SJCRH30 (cell line): ENCODE results near the gene KLK11. TPM values are rescaled to one million over a fixed set of nuclear protein-coding genes. Genes with fewer than 3 reads are reported as not detected.
A peak's percentile ranks its signal among the peaks of the same experiment; 100 is the strongest.
"Not testable (repeated sequence)": the region's sequence is repeated elsewhere in the genome, so short reads cannot be mapped to it uniquely, and the experiment has no call there.

Experiments
- DNase-seq, 2 experiments: peaks; one replicate each; pipeline ENCODE4 v3.0.0-alpha.2; 2015 to 2020
- H3K27ac ChIP-seq: fragments of 250-450 bp; sonication (Bioruptor Pico); 2 replicates; pipeline ENCODE4 v1.5.1; 2020; ENCODE audit warnings: mild to moderate bottlenecking, moderate library complexity
- H3K27me3 ChIP-seq: fragments of 250-450 bp; sonication (Bioruptor Pico); 2 replicates; pipeline ENCODE4 v1.5.1; 2020; ENCODE audit warnings: mild to moderate bottlenecking, moderate library complexity
- H3K36me3 ChIP-seq: fragments of 250-450 bp; sonication (Bioruptor Pico); 2 replicates; pipeline ENCODE4 v1.5.1; 2020; ENCODE audit warnings: mild to moderate bottlenecking, moderate library complexity
- H3K4me1 ChIP-seq: fragments of 250-450 bp; sonication (Bioruptor Pico); 2 replicates; pipeline ENCODE4 v1.5.1; 2020; ENCODE audit warnings: mild to moderate bottlenecking, moderate library complexity
- H3K4me3 ChIP-seq: fragments of 250-450 bp; sonication (Bioruptor Pico); 2 replicates; pipeline ENCODE4 v1.5.1; 2020; ENCODE audit warnings: mild to moderate bottlenecking, moderate library complexity
- H3K9me3 ChIP-seq: fragments of 250-450 bp; sonication (Bioruptor Pico); replicated peaks from 2 replicates; pipeline ENCODE4 v1.5.1; 2020; ENCODE audit warnings: mild to moderate bottlenecking, moderate library complexity
- total RNA-seq: library from RNA; depleted of rRNA; stranded (reverse); fragments of >200 nt; shearing (Covaris generic); gene quantifications from 2 replicates; pipeline ENCODE4 v1.2.3, GENCODE V29; 2014

Gene KLK11
- total RNA-seq, 1 experiment from 2014 or later, result not detected

- Histone ChIP-seq H3K27ac (no peak overlapping the region), H3K27me3 (peaks cover 7% of the 10 kb centered on the region; the same call in 1 of the 2 replicates), H3K36me3 (no peaks in the 10 kb centered on the region), H3K4me3 (no peak overlapping the region), H3K9me3 (no peaks in the 10 kb centered on the region), H3K4me1 (no peaks in the 10 kb centered on the region)
- peak in 1 of 2 experiments; percentile 13 for DNase-seq
These were observed 23.7 kb downstream of the KLK11 start for GRCh38 chr19:51002542-51003311.

- no peak for DNase-seq
- Histone ChIP-seq H3K9me3 (no peaks in the 10 kb centered on the region), H3K4me3 (no peak overlapping the region), H3K27me3 (peaks cover 4% of the 10 kb centered on the region; the same call in 1 of the 2 replicates), H3K4me1 (no peaks in the 10 kb centered on the region), H3K27ac (no peak overlapping the region), H3K36me3 (no peaks in the 10 kb centered on the region)
These were observed 24.3 kb downstream of the KLK11 start for GRCh38 chr19:51002089-51002532.

GRCh38 chr19:51001515-51001914, 24.9 kb downstream of the KLK11 start, which contains the start of gene KLK8:
Gene KLK8, minus strand, starts transcription at chr19:51001604. Its CDS starts 437 bp downstream, at chr19:51001167.
- H3K4me1 ChIP-seq, result no peaks in the 10 kb centered on the region
- H3K9me3 ChIP-seq, result no peaks in the 10 kb centered on the region
- DNase-seq, result no peak
- H3K36me3 ChIP-seq, result no peaks in the 10 kb centered on the region
- no peak within 1 kb of the TSS for H3K27ac ChIP-seq
- H3K4me3 ChIP-seq, result no peak within 1 kb of the TSS
- no peaks in the 10 kb centered on the region for H3K27me3 ChIP-seq

- Histone ChIP-seq H3K36me3 (no peaks in the 10 kb centered on the region), H3K27ac (no peak overlapping the region), H3K9me3 (no peaks in the 10 kb centered on the region), H3K4me1 (no peaks in the 10 kb centered on the region), H3K27me3 (no peaks in the 10 kb centered on the region), H3K4me3 (no peak overlapping the region)
- DNase-seq, result no peak
These were observed 25.4 kb downstream of the KLK11 start for GRCh38 chr19:51000981-51001380.

GRCh38 chr19:51000426-51000825, 26.0 kb downstream of the KLK11 start:
- H3K9me3 ChIP-seq, result no peaks in the 10 kb centered on the region
- no peak for DNase-seq
- H3K4me3 ChIP-seq, result no peak overlapping the region
- no peaks in the 10 kb centered on the region for H3K27me3 ChIP-seq
- H3K4me1 ChIP-seq, result no peaks in the 10 kb centered on the region
- no peaks in the 10 kb centered on the region for H3K36me3 ChIP-seq
- no peak overlapping the region for H3K27ac ChIP-seq

- DNase-seq, result no peak
- Histone ChIP-seq H3K36me3 (no peaks in the 10 kb centered on the region), H3K27ac (no peak overlapping the region), H3K27me3 (no peaks in the 10 kb centered on the region), H3K4me3 (no peak overlapping the region), H3K9me3 (no peaks in the 10 kb centered on the region), H3K4me1 (no peaks in the 10 kb centered on the region)
These were observed 27.7 kb downstream of the KLK11 start for GRCh38 chr19:50998686-50999085.

- no peak overlapping the region for H3K27ac ChIP-seq
- H3K4me3 ChIP-seq, result no peak overlapping the region
- H3K4me1 ChIP-seq, result no peaks in the 10 kb centered on the region
- DNase-seq, result no peak
- H3K27me3 ChIP-seq, result no peaks in the 10 kb centered on the region
- no peaks in the 10 kb centered on the region for H3K9me3 ChIP-seq
- no peaks in the 10 kb centered on the region for H3K36me3 ChIP-seq
These were observed 28.4 kb downstream of the KLK11 start for GRCh38 chr19:50998061-50998460.

- H3K36me3 ChIP-seq, result no peaks in the 10 kb centered on the region
- no peaks in the 10 kb centered on the region for H3K27me3 ChIP-seq
- H3K4me3 ChIP-seq, result no peak overlapping the region
- DNase-seq, result peak; percentile 19 to 42
- H3K4me1 ChIP-seq, result no peaks in the 10 kb centered on the region
- no peak overlapping the region for H3K27ac ChIP-seq
- H3K9me3 ChIP-seq, result no peaks in the 10 kb centered on the region
These were observed 32.3 kb downstream of the KLK11 start for GRCh38 chr19:50994129-50994528.

GRCh38 chr19:50992666-50993035, 33.8 kb downstream of the KLK11 start:
- no peak overlapping the region for H3K27ac ChIP-seq
- no peaks in the 10 kb centered on the region for H3K4me1 ChIP-seq
- no peak for DNase-seq
- H3K4me3 ChIP-seq, result no peak overlapping the region
- H3K27me3 ChIP-seq, result no peaks in the 10 kb centered on the region
- H3K36me3 ChIP-seq, result no peaks in the 10 kb centered on the region
- H3K9me3 ChIP-seq, result no peaks in the 10 kb centered on the region

GRCh38 chr19:50984416-50984815, 42.0 kb downstream of the KLK11 start:
- H3K9me3 ChIP-seq, H3K27me3 ChIP-seq, H3K27ac ChIP-seq, H3K36me3 ChIP-seq, H3K4me1 ChIP-seq, DNase-seq, H3K4me3 ChIP-seq: not testable (repeated sequence)

GRCh38 chr19:50983625-50984292, 42.7 kb downstream of the KLK11 start, which contains the start of gene KLK7:
Gene KLK7, minus strand, starts transcription at chr19:50983917. Its CDS starts 1,518 bp downstream, at chr19:50982399.
- H3K27ac ChIP-seq, result no peak within 1 kb of the TSS
- no peaks in the 10 kb centered on the region for H3K4me1 ChIP-seq
- H3K36me3 ChIP-seq, result no peaks in the 10 kb centered on the region
- no peaks in the 10 kb centered on the region for H3K27me3 ChIP-seq
- DNase-seq, result no peak
- H3K9me3 ChIP-seq, result no peaks in the 10 kb centered on the region
- H3K4me3 ChIP-seq, result no peak within 1 kb of the TSS

- Histone ChIP-seq H3K27ac (no peak overlapping the region), H3K4me3 (no peak overlapping the region), H3K27me3 (no peaks in the 10 kb centered on the region), H3K9me3 (no peaks in the 10 kb centered on the region), H3K36me3 (no peaks in the 10 kb centered on the region), H3K4me1 (no peaks in the 10 kb centered on the region)
- no peak for DNase-seq
These were observed 44.2 kb downstream of the KLK11 start for GRCh38 chr19:50982186-50982585.

GRCh38 chr19:50981587-50982146, 44.7 kb downstream of the KLK11 start:
- no peaks in the 10 kb centered on the region for H3K27me3 ChIP-seq
- no peak overlapping the region for H3K4me3 ChIP-seq
- H3K27ac ChIP-seq, result no peak overlapping the region
- no peaks in the 10 kb centered on the region for H3K4me1 ChIP-seq
- H3K9me3 ChIP-seq, result no peaks in the 10 kb centered on the region
- DNase-seq, result no peak
- no peaks in the 10 kb centered on the region for H3K36me3 ChIP-seq

- DNase-seq, result no peak
- no peaks in the 10 kb centered on the region for H3K36me3 ChIP-seq
- H3K27ac ChIP-seq, result no peak overlapping the region
- H3K27me3 ChIP-seq, result no peaks in the 10 kb centered on the region
- H3K4me3 ChIP-seq, result no peak overlapping the region
- H3K4me1 ChIP-seq, result no peaks in the 10 kb centered on the region
- no peaks in the 10 kb centered on the region for H3K9me3 ChIP-seq
These were observed 46.2 kb downstream of the KLK11 start for GRCh38 chr19:50980208-50980607.

- Histone ChIP-seq H3K27me3 (no peaks in the 10 kb centered on the region), H3K27ac (no peak overlapping the region), H3K36me3 (no peaks in the 10 kb centered on the region), H3K4me3 (no peak overlapping the region), H3K9me3 (no peaks in the 10 kb centered on the region), H3K4me1 (no peaks in the 10 kb centered on the region)
- no peak for DNase-seq
These were observed 46.7 kb downstream of the KLK11 start for GRCh38 chr19:50979758-50980157.
